Stimulated activated CD4-positive, alpha-beta T cell treated with anti-CD3 and anti-CD28 coated beads, Interleukin-15, amount 100 ng/mL, for 1 hour (primary cell): ENCODE results near the gene ZNF487.
A peak's percentile ranks its signal among the peaks of the same experiment; 100 is the strongest.
"Not testable (repeated sequence)": the region's sequence is repeated elsewhere in the genome, so short reads cannot be mapped to it uniquely, and the experiment has no call there.

Source experiments
- DNase-seq, 2 donors: peaks; one replicate each; pipeline ENCODE4 v3.0.0-alpha.2; 2020; ENCODE audit warnings: low read depth in 1 of 2, low spot score in 1 of 2

The ZNF487 gene

DNA sequence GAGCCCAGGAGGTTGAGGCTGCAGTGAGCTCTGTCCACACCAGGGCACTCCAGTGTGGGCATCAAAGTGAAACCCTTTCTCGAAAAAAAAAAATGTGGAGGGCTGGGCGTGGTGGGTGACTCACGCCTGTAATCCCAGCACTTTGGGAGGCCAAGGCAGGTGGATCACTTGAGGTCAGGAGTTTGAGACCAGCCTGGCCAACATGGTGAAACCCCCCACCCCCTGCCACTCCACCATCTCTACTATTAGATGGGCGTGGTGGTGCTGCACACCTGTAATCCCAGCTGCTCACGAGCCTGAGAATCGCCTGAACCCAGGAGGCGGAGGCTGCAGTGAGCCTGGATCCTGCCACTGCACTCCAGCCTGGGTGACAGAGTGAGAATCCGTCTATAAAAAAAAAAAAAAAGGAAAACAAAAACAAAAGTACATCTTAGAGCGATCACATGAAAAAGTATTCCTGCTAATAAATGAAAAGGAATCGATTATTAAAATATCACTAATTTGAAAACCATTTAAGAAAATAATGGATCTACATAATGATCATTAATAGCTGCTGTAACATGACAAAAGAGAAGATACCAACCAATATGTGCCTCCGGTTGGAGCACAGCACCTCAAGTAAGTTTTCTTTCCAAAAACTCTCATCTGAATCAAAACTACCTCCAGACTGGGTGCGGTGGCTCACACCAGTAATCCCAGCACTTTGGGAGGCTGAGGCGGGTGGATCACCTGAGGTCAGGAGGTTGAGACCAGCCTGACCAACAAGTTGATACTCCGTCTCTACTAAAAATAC is 32.8 kb upstream of the ZNF487 start:
- no peak for DNase-seq

DNA sequence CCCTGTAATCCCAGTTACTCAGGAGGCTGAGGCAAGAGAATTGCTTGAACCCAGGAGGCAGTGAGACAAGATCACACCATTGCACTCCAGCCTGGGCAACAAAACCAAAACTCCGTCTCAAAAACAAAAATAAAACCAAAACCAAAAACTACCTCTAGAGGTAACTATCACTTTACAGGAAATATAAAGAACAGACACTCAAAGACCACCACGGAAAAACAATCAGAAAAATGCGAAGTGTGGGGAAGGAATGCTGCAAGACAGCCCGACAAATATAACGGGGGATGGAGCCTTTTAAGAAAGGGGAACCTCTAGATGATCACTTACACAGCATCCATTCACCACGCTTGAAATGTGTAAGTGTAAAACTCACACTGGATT is 32.2 kb upstream of the ZNF487 start:
- no peak for DNase-seq

DNA sequence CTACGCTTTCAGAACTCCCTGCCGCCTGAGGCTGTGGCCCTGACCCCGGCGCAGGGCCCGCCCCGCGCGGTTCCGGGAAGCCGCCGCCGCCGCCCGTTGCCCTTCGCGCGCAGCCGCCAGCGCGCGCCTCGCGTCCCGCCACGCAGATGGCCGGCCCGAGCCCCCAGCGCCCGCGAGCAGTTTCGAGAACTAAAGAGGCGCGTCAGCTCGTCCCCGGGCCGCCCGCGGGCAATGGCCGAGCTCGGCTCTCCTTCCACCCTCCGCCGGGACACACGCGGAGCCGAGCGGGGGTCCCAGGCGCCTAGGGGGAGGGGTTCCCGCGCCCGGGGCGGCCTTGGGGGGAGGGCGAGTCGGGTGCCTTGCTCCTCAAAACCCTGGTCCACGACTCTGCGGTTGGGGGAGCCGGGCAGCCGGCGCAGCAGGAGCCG is 29.7 kb upstream of the ZNF487 start:
- peak in 1 of 2 donors; percentile 47 for DNase-seq

DNA sequence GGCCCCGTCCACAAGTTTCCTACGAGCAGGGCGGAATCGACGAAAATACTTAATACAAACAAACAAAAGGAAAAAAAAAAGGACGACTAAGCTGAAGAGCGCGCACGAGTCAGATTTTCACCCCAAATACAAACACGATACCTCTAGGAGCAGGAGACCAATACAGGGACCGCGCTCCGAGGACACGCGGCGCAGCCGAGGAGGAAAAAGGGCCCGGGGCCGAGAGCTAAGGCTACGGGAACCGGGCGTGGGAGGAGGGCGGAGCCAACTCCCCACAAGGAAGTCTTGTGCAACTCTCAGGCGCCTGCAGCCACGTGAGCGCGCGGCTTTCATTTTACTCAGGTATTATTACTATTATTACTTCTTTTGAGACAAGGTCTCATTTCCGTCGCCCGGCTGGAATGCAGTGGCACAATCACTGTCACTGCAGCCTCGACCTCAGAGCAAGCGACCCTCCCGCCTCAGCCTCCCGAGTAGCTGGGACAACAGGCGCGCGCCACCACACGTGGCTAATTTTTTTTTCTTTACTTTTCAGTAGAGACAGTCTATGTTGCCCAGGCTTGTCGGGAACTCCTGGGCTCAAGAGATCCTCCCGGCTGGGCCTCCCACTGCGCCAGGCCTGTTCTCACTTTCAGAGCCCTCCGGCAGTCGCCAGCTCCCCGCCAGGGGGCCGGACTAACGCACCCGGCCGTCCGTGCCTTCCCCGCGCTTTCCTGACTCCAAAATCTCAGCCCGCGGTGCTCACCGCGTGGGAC is 29.2 kb upstream of the ZNF487 start:
- DNase-seq, result peak; percentile 61 to 87

DNA sequence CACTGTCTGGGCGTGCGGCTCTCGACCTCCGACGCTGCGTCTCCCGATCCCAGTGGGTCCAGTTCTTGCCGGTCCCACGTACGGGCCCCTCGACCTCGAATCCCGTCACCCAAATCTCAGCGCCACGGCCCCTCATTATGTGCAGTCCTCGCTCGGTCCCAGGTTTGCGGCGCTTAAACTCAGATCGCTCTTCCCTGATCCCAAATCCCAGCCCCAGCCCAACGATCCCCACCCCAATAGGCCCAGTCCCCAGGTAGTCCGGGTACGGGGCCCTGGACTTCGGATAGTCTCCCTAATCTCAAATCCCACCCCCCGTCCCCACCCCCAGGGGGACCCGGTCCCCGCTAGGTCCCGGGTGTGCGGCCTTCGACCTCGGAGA is 28.6 kb upstream of the ZNF487 start:
- DNase-seq, result no peak

DNA sequence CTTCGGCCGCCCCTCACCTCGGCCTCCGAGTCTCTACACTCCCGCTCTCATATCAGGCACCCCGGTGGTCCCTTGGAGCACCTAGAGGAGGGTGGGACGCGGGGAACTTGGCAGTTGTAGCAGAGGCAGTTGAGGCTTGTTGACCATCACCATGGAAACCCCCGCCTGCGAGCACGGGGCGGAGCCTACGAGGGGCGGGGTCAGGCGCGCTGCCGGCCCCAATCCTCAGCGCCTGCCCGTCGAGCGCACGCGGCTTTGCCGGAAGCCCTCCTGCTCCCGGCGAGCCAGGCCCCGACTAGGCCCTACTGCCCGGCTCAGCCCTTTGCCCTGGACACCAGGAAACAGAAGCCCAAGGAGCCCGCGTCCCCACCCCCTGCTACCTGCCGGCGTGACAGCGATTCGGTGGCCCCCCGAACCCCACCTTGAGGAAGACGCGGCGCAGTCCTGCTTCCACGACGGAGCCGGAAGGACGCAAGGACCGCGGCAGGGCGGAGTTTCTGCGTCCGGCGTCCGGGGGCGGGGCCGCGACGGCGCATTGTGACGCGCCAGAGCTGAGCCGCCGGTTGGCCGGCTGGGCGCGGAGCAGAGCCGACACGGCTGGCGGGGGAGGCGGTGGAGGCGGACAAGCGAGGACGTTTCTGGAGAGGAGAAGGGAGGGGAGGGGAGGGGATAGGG is 28.1 kb upstream of the ZNF487 start, which contains the start of gene HNRNPF:
HNRNPF (minus strand) TSS at position 477 of the 675 bp plus-strand sequence. CDS start 21,302 bp downstream, outside the sequence.
- peak; percentile 88 to 94 for DNase-seq

DNA sequence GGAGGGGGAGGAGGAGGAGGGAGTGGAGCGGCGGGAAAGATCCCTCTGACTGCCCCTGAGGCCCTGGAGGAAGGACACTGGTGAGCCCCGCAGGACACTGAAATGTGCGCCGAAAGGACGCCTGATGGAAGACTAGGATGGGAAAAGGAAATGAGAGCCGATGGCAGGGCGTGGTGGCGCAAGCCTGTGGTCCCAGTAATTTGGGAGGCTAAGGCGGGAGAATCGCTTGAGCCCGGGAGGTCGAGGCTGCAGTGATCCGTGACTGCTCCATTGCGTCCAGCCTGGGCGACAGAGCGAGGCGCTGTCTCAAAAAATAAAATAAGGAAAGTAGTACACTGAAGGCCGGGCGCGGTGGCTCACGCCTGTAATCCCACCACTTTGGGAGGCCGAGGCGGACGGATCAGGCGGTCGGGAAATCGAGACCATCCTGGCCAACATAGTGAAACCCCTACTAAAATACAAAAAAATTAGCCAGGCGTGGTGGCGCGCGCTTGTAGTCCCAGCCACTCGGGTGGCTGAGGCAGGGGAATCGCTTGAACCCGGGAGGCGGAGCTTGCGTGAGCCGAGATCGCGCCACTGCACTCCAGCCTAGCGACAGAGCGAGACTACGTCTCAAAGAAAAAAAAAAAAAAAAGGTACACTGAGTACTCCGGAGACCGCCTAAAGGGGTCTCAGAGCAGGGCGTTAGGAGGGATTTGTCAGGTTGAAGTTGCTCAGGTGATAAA is 27.4 kb upstream of the ZNF487 start:
- peak; percentile 40 to 47 for DNase-seq

DNA sequence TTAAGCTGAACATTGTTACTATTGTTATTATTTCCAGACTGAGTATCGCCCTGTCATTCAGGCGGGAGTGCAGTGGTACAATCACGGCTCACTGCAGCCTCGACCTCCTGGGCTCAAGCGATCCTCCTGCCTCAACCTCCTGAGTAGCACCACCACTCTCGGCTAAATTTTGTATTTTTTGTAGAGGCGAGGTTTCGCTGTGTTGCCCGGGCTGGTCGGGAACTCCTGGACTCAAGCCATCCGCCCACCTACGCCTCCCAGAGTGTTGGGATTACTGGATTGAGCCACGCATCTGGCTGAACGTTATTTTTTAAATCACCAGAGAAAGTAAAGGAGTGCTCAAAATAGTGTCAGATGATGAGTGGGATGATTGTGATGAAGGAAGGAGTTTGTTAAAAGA is 26.6 kb upstream of the ZNF487 start:
- no peak for DNase-seq

DNA sequence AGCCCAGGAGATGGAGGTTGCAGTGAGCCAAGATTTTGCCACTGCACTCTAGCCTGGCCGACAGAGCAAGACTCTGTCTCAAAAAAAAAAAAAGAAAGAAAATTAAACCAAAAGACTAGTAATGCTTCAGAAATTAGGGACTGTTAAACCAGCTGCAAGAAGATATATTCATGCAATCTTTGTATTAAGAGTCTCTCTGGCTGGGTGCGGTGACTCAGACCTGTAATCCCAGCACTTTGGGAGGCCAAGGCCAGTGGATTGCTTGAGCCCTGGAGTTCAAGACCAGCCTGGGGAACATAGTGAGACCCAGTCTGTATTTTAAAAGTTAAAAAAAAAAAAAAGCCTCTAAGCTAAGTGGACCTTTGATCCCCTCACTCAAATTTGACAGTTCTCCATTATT is 25.4 kb upstream of the ZNF487 start:
- no peak for DNase-seq

DNA sequence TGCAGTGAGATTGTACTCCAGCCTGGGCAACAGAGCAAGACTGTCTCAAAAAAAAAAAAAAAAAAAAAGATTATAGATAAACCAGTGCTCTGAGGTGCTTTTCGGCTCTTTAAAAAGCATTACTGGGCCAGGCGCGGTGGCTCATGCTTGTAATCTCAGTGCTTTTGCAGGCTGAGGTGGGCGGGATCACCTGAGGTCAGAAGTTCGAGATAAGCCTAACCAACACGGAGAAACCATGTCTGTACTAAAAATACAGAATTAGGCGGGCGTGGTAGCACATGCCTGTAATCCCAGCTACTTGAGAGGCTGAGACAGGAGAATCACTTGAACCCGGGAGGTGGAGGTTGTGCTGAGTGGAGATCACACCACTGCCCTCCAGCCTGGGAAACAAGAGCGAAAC is 21.4 kb upstream of the ZNF487 start:
- DNase-seq, result no peak

DNA sequence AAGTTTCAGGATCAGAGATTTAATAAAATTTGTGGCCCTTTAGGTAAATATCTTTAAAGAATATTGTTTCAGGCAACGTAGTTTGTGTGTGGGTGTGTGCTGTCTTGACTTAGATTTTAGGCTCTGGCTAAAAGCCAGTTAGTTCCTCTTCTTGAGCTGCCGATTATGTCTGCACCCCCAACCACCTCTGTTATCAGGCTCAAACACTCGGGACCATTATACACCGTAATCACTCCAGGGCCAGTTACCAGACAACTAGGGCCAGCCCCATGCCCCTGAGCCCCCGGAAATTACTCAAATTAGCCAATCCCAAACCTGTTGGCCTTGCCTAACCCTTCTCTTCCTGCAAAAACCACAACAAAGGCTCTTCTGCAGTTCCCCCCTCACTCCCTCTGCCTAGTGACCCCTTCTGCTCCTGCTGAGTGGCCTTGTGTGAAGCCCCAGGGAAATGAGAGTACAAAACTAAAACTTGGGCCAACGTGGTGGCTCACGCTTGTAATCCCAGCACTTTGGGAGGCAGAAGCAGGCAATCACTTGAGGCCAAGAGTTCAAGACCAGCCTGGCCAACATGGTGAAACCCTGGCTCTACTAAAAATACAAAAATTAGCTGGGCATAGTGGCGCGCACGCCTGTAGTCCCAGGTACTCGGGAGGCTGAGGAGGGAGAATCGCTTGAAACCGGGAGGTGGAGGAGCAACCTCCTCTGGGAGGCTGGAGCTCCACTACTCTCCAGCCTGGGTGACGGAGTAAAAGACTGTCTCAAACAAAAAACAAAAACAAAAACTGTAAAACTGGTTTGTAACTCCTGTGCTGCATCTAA is 18.8 kb upstream of the ZNF487 start:
- DNase-seq, result no peak

DNA sequence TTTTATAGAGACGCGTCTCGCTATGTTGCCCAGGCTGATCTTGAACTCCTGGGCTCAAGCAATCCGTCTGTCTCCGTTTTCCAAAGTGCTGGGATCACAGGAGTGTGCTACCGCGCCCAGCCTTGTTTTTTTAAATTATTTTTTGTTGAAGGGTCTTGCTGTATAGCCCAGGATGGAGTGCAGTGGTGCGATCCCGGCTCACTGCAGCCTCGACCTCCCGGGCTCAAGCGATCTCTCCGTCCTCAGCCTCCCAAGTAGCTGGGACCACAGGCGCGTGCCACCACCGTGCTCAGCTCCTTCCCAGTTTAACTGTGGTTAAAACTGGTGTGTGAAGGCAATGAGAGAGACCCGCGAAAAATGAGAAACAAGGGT is 16.9 kb upstream of the ZNF487 start:
- no peak for DNase-seq

DNA sequence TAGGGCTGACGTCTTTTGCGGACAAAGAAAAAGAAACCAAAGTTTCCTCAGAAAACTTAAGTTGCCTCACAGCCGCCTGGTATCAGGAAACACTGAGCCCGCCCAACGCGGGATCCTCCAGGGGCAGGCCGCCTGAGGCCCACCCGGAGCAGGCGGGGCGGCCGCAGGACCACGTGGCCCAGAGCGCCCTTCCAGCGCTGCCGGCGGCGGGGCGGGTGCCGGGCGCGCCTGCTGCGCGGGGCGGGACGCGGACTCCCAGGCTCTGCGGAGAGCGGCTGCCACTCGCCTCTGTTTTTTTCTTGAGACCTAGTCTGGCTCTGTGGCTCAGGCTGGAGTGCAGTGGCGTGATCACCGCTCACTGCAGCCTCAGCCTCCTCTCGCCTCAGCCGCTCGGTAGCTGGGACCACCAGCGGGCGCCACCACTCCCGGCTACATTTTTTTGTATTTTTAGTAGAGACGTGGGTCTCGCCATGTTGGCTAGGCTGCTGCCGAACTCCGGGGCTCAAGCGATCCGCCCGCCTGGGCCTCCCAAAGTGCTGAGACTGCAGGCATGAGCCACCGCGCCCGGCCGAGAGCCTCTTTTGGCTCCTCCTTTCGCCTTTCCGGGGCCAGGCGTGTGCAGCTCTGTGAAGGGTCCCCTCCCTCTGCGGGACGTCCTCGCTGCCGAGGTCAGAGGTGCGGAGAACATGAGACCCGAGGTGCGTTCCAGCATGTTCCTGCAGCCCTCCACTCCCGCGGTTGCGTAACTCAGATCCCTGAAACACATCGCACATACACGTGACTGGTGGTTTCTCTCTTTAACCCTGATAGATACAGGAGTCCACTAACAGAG is 16.3 kb upstream of the ZNF487 start:
- peak; percentile 47 to 66 for DNase-seq

DNA sequence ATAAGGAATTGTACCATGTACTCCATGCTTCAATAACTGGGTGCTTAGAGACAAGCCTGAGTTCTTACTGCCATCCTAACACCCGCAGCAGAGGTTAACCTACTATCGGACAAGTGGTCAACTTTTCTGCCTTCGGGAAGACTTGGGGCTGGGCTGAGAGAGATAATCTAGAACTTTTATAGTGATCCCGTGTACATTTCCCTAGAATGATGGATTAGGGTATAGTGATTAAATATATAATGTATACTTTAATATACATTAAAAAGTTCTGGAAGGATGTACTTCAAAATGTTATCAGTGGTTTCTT is 15.8 kb upstream of the ZNF487 start:
- DNase-seq, result no peak

DNA sequence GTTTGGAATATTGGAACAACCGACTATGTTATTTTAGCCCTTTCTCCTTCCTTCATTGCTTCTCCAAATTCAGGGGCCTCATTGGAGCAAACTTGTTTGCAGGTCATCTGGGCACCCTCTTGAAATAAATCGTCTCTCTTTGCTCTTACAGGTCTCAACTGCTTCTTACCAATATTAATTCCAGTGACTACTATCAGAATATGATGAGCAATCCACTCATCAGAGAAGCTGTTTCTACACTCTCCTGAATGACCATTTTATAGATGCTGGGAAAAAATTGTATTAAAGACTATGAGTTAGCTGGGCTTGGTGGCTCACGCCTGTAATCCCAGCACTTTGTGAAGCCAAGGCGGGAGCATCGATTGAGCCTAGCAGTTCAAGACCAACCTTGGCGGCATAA is 15.4 kb upstream of the ZNF487 start:
- DNase-seq, result no peak

DNA sequence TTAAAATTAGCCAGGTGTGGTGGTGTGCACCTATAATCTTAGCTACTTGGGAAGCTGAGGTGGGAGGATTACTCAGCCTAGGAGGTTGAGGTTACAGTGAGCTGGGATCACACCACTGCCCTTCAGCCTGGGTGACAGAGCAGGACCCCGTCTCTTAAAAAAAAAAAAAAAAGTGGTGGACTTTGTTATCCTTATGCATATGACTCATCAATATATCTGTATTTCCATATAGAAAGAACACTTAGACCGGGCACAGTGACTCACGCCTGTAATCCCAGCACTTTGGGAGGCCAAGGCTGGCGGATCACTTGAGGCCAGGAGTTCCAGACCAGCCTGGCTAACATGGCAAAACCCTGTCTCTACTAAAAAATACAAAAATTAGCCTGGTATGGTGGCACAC is 15.0 kb upstream of the ZNF487 start:
- not testable (repeated sequence) for DNase-seq

DNA sequence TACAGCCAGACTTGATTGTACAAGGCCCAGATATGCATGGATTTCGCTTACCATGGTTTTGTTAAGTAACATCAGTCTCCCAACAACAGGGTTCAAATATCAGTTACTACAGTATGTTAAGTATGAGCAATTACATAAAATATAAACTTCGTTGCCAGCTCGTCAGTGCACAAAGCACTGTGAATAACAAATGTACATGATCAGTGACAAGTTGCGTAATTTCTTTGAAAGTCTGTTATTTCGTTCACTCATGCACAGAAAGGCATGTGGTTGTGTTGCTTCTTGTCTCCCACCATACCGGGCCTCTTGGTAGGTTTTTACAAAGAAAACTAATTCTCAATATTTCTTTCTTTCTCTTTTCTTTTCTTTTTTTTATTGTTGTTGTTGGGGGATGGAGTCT is 12.5 kb upstream of the ZNF487 start:
- no peak for DNase-seq

DNA sequence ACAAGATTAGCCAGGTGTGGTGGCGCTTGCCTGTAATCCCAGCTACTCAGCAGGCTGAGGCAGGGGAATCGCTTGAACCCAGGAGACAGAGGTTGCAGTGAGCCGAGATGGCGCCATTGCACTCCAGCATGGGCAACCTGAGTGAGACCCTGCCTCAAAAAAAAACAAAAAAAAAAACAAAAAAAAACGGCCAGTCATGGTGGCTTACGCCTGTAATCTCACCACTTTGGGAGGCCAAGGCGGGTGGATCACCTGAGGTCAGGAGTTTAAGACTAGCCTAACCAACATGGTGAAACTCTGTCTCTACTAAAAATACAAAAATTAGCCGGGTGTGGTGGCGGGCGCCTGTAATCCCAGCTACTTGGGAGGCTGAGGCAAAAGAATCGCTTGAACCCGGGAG is 10.4 kb upstream of the ZNF487 start:
- DNase-seq, result not testable (repeated sequence)

DNA sequence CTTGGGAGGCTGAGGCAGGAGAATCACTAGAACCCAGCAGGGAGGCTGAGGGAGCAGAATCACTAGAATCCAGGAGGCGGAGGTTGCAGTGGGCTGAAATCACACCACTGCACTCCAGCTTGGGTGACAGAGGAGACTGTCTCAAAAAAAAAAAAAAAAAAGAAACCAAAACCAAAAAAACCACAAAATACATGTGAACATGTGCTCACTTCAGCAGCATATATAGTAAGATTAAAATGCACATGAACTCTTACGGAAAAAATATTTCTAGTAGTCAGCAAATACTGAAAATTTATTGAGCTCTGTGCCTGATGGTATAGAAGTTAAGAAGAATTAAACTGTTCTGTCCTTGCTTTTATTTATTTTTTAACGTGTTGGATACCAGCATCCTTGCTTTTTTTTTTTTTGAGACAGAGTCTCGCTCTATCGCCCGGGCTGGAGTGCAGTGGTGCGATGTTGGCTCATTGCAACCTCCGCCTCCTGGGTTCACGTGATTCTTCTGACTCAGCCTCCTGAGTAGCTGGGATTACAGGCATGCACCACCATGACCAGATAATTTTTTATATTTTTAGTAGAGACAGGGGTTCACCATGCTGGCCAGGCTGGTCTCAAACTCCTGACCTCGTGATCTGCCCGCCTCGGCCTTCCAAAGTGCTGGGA is 9.6 kb upstream of the ZNF487 start:
- no peak for DNase-seq
